SK-N-MC (cell line): ENCODE results near the gene ASH1L.

ENCODE experiments used
- EZH2 ChIP-seq: fragments of 200-600 bp; sonication (generic); IDR thresholded peaks from one replicate; pipeline ENCODE4 v1.6.1; 2017; ENCODE audit warnings: antibody characterized with exemption
- FOXP2 ChIP-seq: optimal IDR thresholded peaks from 2 replicates; pipeline ENCODE3; 2011; ENCODE audit warnings: mild to moderate bottlenecking, moderate library complexity; ENCODE audit not compliant: insufficient read depth; ENCODE audit errors: extremely low read length, control extremely low read depth
- POLR2AphosphoS5 ChIP-seq: IDR thresholded peaks from 2 replicates; pipeline ENCODE4 v1.6.1; 2012; ENCODE audit warnings: mild to moderate bottlenecking, low read depth, low read length, borderline replicate concordance

- TF ChIP-seq POLR2AphosphoS5: no peak
- no peak for TF ChIP-seq EZH2
- TF ChIP-seq FOXP2: no peak
These were observed 83.4 kb downstream of the ASH1L start for GRCh38 chr1:155479205-155479604.
